NB4 (cell line): ENCODE measurements around the gene ELAC2.

Experiments used
- CTCF ChIP-seq: IDR thresholded peaks from one replicate; pipeline ENCODE4 v1.5.1; 2012; ENCODE audit warnings: low read depth, low read length
- POLR2A ChIP-seq: IDR thresholded peaks from 2 replicates; pipeline ENCODE4 v1.6.1; 2011; ENCODE audit warnings: mild to moderate bottlenecking; ENCODE audit not compliant: insufficient read length; ENCODE audit errors: extremely low read depth

- no peak for TF ChIP-seq CTCF
- TF ChIP-seq POLR2A, result no peak
Measured at GRCh38 chr17:12964162-12964561, 53.7 kb downstream of the ELAC2 start.
